DMS114 treated with DMSO at 0.1 percent for 48 hours (cell line): ENCODE results near the gene SMDT1.
"Not testable (repeated sequence)": the region's sequence is repeated elsewhere in the genome, so short reads cannot be mapped to it uniquely, and the experiment has no call there.

Experiments
- DNase-seq: peaks from one replicate; lab custom pipeline; 2025; ENCODE audit not compliant: unreplicated experiment; lab: John Stamatoyannopoulos, UW

Gene SMDT1

DNA sequence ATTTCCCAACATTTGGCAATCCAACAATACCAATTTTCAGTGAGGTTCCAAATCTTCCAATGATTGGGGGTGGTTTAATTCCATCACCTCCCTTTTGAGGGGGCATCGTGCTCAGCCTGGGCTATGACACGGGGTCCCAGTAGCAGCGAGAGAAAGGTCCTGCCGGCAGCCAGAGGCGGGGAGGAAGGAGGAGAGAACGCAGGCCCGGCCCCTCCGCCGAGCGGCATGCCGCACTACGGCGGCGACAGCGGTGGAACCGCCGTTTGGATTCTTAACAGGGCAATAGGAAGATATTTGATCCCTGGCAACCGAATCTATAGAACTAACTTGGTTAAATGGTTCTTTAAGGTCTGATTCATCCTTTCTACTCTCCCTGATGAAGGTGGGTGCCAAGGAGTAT lies 29.3 kb downstream of the SMDT1 start:
- no peak for DNase-seq

- DNase-seq, result no peak
These were observed 32.3 kb downstream of the SMDT1 start for GRCh38 chr22:42111798-42112197.

DNA sequence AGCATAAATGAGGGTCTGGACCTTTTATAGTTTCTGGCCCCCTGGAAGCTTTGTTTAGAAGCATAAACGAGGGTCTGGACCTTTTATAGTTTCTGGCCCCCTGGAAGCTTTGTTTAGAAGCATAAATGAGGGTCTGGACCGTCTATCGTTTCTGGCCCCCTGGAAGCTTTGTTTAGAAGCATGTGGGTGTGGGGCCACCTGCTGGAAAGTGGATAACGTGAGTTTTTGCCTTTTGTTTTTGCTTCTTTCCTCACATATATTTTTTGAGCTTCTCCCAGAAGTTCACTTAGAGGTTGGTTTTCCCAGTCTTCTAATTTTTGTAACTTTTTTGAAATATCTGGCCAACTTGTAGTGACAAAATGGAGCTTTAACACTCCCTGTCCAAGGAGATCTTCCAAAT lies 33.3 kb downstream of the SMDT1 start:
- DNase-seq, result peak; percentile 11

DNA sequence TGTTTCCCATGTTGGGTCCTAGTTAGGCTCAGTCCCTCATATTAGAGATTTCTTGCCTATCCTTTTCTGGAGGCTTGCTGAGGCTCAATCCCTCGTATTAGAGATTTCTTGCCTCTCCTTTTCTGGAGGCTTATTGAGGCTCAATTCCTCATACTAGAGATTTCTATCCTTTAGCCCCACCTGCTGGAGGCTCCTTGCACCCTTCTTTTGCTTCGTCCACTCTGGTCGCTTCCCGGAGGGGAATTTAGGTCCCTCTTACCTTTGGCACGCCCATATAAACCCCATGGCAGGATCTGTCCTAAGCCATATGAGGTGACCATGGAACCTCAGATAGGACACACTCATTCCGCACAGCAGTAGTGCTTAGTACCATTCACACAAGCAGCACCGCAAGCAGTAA lies 35.2 kb downstream of the SMDT1 start:
- DNase-seq, result no peak

DNA sequence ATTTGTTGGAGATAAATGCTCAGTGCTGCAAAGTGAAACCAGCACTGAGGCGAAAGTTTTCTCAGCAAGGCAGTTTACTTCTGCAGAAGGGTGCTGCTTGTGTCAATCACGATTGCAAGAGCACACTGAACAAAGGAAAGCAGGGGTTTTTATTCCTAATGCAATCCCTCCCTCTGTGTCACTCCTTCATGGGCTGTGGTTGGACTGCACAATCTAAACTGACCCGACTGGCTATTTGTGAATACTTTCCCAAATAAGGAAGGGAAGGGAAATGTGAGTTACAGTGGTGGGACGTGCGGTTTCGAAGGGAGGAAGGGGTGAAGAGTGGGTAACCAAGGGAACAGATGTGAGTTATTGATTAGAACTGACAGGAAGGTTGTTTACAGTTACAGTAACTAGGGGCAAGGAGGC lies 35.9 kb downstream of the SMDT1 start:
- not testable (repeated sequence) for DNase-seq

GRCh38 chr22:42116848-42117424 lies 37.4 kb downstream of the SMDT1 start:
- no peak for DNase-seq

DNA sequence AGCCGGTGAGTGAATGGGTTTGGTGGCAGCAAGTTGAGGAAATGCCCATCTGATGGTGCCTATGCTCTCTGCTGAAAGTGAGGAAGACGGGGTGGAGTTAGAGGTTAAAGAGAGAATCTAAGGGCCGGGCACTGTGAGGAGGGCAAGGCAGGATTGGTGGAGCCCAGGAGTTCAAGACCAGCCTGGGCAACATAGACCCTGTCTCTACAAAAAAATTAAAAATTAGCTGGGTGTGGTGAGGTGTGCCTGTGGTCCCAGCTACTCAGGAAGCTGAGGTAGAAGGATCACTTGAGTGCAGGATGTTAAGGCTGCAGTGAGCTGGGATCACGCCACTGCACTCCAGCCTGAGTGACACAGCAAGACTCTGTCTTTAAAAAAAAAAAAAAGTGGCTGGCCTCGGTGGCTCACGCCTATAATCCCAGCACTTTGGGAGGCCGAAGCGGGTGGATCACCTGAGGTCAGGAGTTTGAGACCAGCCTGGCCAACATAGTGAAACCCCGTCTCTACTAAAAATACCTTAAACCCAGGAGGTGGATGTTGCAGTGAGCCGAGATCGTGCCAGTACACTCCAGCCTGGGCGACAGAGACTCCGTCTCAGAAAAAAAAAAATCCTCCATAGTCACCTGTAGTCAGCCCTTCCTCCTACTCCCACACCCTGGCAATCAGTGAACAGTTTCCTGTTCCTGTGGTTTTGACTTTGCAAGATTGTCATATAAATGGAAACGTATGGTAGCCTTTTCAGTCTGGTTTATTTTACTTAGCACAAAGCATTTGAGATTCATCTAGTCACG lies 40.9 kb downstream of the SMDT1 start:
- DNase-seq, result not testable (repeated sequence)

GRCh38 chr22:42123529-42123928 lies 44.0 kb downstream of the SMDT1 start:
- DNase-seq, result not testable (repeated sequence)

DNA sequence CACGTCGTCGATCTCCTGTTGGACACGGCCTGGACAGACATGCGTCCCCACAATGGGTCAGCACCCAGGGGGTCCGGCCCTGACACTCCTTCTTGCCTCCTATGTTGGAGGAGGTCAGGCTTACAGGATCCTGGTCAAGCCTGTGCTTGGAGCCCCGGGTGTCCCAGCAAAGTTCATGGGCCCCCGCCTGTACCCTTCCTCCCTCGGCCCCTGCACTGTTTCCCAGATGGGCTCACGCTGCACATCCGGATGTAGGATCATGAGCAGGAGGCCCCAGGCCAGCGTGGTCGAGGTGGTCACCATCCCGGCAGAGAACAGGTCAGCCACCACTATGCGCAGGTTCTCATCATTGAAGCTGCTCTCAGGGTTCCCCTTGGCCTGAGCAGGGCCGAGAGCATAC lies 48.1 kb downstream of the SMDT1 start:
- no peak for DNase-seq

DNA sequence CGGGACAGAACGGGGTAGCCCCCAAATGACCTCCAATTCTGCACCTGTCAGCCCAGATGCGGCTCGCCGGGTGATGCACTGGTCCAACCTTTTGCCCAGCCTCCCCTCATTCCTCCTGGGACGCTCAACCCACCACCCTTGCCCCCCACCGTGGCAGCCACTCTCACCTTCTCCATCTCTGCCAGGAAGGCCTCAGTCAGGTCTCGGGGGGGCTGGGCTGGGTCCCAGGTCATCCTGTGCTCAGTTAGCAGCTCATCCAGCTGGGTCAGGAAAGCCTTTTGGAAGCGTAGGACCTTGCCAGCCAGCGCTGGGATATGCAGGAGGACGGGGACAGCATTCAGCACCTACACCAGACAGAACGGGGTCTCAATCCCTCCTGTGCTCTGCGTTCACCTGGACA lies 48.5 kb downstream of the SMDT1 start:
- DNase-seq, result not testable (repeated sequence)

DNA sequence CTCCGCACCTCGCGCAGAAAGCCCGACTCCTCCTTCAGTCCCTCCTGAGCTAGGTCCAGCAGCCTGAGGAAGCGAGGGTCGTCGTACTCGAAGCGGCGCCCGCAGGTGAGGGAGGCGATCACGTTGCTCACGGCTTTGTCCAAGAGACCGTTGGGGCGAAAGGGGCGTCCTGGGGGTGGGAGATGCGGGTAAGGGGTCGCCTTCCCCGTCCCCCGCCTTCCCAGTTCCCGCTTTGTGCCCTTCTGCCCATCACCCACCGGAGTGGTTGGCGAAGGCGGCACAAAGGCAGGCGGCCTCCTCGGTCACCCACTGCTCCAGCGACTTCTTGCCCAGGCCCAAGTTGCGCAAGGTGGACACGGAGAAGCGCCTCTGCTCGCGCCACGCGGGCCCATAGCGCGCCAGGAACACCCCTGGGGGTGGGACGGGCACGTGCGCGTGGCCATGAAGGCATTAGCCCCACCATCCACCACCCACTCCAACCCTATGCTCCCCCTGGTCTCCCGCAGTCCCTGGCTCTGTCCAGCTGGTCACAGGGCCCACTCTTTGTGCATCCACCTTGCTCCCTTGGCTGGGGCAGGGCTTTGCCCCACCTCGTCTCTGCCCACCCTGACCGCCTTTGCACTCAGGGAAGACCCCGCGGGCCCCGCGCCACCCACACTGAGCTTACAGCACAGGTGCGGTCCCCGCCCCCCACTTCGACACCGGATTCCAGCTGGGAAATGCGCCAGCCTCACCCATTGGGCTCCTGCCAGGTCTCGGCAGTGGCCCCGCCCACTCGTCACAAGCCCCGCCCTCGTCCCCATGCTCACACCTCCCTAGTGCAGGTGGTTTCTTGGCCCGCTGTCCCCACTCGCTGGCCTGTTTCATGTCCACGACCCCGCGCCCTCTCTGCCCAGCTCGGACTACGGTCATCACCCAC lies 49.5 kb downstream of the SMDT1 start:
- DNase-seq, result not testable (repeated sequence)

DNA sequence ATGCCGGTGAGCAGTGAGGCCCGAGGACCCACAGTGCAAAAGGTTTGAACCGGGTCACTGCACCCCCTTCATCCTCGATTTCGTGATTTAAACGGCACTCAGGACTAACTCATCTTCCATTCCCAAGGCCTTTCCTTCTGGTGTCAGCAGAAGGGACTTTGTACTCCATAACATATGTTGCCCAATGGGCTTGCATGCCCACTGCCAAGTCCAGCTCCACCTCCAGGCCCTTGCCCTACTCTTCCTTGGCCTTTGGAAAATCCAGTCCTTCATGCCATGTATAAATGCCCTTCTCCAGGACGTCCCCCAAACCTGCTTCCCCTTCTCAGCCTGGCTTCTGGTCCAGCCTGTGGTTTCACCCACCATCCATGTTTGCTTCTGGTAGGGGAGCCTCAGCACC lies 50.7 kb downstream of the SMDT1 start:
- DNase-seq, result not testable (repeated sequence)

DNA sequence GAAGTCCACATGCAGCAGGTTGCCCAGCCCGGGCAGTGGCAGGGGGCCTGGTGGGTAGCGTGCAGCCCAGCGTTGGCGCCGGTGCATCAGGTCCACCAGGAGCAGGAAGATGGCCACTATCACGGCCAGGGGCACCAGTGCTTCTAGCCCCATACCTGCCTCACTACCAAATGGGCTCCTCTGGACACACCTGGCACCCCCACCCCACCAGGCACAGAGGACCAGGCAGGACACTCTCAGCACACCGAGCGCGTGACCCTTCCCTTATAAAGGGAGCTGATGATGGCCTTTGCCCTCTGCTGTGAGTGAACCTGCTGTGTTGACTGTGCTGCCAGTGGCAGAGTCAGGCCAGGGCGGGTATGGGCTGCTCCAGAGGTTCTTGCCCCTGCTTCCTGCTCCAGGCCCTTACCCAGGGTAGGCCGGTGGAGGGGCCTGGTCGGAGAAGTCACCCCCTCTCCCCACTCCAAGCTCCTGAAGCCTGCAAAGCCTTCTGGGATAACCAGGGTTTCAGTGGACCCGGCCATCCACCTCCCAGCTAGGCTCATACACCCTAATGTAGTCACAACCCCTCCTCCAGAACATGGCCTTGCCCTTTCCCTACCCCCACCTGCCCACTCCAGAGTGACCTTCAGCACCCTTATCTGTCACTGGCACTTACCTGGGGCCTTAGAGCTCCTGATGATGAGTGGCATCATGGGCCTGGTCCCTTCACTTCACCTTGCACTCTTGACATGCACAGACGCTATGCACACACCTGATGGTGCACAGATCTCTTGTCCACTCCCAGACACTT lies 51.3 kb downstream of the SMDT1 start, which contains the start of gene CYP2D6:
TSS of gene CYP2D6 (minus strand) at position 172 of the 793 bp plus-strand sequence. CDS start at position 153, 19 bp downstream.
- not testable (repeated sequence) for DNase-seq

- no peak for DNase-seq
These were observed 52.1 kb downstream of the SMDT1 start for GRCh38 chr22:42131562-42131961.

DNA sequence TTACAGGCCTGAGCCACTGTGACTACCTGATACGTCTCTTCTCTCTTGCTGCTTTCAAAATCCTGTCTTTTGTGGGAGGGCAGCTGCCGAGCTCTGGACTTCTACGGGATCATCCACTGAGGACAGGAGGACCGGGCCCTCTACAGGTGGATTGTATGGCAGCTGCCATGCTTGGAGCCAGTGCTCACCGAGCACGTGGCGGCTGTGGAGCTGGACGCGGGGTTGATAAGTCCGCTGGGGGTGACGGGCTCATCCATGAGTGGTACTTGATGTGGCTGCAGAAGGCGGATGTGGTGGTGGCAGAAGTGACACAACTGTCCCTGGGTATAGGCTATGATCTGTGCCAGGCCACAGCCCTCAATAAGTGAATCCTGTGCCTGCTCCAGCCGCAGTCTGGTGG lies 53.0 kb downstream of the SMDT1 start:
- DNase-seq, result no peak
